GM21390 (cell line): Measurements from ENCODE around the gene APOA4.
"Not testable (repeated sequence)": the region's sequence is repeated elsewhere in the genome, so short reads cannot be mapped to it uniquely, and the experiment has no call there.

Experiments
- ATAC-seq: cut with Tn5 transposase; IDR thresholded peaks from one replicate; pipeline ENCODE4 v1.9.1; 2021; ENCODE audit not compliant: unreplicated experiment

Gene APOA4

GRCh38 chr11:116807601-116808261 lies 15.4 kb downstream of the APOA4 start:
- no peak for ATAC-seq

DNA sequence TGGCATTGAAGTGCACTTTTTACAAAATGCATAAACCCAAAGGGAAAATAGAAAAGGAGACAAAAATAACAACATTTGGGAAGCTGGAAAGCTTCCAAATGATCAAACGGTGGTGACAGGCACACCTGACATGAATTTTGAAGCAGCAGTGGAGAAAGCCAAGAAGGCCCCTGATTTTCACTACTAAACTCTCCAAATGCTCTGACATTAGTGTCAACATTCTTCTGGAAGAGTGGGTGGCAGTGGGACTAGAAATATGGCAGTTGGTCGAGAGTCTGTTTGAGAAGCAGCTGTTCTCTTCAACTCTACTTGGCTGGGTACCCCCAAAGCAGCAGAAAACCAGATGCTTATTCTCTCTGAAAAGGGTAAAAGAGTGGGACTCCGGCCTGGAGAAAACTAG lies 19.1 kb downstream of the APOA4 start:
- ATAC-seq: no peak

- ATAC-seq: not testable (repeated sequence)
These were observed 21.4 kb downstream of the APOA4 start for GRCh38 chr11:116801662-116802061.

DNA sequence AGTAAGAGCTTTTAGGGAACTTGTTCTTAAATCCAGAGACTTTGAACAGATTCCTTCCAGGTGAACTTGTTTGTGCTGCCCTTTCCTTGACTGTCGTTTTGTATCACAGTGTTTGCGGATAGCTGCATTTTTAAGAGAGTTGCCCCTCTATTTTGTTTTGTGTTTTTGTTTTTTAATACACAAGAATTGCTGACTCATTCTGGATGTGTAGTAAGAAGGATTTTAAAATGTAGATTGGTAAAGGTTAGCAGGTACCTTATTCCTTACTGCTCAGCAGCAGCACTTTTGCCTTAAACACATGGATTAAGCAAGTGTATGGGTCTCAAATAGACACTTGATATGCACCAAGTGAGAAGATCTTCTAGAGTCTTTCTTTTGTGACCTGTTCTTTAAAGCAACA lies 22.5 kb downstream of the APOA4 start:
- ATAC-seq: no peak

GRCh38 chr11:116798368-116798767 lies 24.7 kb downstream of the APOA4 start:
- ATAC-seq: no peak

- ATAC-seq: no peak
These were observed 25.3 kb downstream of the APOA4 start for GRCh38 chr11:116797816-116798215.

DNA sequence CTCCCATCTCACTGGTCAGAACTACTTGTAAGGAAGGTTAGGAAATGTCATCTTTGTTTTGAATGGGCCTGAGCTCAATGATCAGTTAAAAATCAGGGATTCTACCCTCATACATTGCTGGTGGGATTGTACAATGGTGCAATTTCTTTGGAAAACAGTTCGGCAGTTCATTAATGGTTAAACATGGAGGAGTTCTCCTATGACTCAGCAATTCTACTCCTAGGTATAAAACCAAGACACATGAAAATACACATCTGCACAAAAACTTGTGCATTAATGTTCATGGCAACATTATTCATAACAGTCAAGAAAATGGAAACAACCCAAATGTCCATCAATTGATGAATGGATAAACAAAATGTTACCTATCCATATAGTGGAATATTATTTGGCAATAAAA lies 26.6 kb downstream of the APOA4 start:
- ATAC-seq: no peak

DNA sequence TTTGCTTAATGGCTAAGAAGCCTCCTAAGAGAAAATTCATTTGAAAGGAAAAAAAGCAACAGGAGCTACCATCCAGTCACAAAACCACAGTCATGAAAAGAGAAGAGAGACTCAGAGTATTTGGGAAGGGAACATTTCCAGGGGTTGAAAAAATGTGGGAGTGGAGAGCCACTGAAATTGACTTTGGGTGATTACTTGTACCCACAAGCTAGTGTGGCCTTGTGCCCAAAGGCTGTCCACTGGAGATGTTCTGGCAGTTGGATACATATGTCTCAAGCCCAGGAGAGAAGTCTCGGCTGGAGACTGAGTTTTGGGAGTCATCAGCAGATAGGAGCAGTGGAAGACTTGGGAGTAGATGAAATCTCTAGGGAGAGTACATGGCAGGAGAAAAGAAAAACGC lies 28.3 kb downstream of the APOA4 start:
- ATAC-seq: no peak

DNA sequence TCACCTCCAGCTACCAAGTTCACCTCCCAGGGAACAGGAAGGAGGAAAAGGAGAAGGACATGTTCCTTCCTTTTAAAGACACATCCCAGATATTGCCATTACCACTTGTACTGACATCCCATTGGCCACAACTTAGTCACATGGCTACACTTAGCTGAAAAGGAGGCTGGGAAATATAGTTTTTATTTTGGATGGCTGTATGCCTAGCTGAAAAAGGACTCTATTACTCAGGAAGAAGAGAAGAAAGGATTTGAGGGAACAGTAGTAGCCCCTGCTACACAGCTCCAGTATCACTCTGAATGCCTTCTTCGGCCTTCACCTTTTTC lies 29.4 kb downstream of the APOA4 start:
- no peak for ATAC-seq

- ATAC-seq: no peak
These were observed 30.0 kb downstream of the APOA4 start for GRCh38 chr11:116792869-116793771.

DNA sequence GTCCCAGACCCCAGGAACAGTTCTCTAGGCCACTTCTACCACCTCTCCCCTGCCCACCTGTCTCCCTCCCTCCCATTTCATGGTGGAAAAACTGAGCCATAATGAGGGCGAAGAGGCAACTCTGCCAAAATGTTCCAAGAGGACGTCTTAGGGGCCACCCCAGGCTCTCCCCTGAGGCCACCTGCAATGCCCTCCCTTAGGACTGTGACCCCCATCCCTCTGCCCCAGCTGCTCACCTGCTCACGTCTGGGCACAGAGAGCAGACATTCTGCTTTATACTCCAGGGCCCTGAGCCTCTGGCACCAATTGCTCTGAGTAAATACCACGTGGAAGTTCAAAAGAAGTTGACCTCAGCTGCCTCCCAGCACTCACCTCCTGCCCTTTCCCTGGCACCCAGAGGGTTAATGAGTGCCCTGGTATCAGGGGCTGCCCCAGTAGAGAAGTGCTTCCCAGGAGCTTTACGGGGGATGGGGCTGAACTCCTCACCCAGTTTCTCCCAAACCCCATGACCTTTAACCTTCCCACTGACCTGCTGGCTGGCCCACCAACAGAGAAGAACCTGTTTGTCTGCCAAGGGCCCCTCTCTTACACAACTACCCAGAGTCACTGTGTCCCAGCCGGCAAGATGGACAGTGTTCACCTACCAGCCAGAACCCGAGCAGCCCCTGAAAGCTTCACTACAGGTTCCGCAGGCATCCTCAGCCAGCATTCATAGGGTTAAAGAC lies 30.8 kb downstream of the APOA4 start:
- ATAC-seq: no peak

DNA sequence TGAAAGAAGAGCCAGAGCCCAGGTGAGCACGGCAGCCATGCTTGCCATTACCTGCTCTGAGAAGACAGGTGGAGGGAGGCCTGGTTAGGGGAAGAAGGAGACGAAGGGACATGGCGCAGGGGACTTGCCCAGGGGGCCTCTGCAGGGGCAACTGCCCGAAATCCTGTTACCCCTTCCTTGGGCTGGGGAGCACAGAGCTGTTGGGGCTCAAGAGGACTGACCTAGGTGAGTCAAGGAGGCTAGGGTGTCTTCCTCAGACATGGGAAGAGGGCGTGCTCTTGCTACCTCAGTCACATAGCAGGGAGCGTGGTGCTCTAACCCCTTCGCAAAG lies 31.3 kb downstream of the APOA4 start, which contains the start of gene APOA5:
APOA5 (minus strand) TSS at position 67 of the 331 bp plus-strand sequence; CDS start at position 48, 19 bp downstream.
- ATAC-seq: no peak

DNA sequence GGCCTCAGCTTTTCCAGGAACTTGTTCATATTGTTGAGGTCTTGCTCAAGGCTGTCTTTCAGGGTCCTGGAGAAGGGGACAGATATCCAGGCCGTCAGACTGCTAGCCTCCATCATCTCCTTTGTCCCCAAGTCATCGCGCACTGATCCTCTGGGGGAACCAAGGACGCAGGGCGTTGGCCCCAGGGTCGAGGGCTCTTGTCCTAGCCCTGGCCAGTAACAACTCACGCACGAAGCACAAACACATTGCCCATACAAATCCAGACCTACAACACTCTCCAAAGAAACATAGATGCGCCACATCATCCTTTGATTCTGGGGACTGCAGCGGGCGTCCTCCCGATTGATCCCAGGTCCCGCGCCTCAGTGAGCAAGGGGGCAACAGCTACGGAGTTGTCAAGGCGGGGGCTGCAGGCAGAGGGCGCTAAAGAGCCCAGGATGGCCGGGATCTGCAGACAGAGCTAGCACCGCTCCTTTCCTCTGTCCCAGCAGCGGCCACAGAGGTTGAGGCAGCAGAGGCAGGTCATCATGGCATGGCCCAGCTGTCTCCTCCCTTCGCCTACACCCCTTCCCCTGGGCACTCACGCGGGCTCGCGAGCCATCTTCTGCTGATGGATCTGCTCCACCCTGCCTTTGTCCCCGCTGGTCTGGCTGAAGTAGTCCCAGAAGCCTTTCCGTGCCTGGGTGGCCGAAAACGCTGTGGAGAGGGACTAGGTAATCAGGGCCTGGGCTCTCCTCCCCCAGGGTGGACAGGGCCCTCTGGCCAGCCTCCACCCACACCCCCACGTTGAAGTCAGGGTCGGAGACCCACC lies 31.9 kb downstream of the APOA4 start:
- ATAC-seq: no peak

DNA sequence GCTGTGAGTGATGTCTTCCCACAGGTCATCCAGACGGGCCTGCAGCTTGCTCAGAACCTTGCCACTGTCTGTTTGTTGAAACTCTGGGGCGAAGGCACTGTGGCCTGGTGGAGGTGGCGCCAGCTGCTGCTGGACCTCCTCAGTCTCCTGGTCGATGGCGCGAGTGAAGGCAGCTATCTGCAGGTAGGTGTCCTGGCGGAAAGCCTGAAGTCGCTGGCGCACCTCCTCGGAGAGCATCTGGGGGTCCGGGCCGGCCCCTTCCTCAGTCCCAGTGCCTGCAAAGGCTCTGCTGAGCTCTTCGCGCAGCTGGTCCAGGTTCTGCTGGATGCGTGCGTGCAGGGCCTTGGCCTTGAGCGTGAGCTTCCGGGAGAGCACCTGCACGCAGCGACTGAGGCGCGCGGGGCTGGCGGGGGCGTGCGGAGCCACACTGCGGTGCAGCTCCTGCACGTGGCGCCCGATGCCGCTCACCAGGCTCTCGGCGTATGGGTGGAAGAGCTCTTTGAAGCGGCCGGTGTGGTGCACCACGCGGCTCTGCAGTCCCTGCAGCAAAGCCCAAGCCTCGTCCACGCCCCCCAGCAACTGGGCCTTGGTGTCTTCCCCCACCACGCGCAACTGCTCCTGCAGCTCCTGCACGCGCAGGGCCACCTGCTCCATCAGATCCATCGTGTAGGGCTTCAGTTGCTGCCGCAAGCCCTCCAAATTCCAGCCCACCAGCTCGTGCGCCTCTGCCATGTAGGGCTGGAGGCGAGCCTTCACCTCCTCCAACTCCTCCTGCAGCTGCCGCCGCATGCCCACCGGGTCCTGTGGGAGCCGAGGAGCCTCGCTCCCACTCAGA lies 32.7 kb downstream of the APOA4 start:
- ATAC-seq: no peak

DNA sequence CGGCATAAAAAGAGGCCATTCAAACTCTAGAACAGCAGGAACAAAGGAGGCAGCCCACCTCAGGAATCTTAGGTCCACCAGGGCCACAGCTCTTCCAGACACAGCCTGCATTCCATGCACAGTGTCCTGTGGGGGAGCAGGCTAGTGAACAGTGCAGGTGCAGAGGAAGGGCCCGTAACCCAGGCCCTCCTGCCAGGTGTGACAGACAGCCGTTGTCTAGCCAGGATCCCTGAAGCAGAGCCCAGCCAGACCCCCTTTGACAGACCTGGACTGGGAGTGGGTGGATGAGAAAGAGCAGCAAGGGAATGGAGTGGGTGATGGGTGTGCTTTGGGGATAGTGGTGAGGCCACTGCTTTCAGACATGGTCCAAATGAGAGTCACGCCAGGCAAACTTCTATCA lies 34.1 kb downstream of the APOA4 start:
- no peak for ATAC-seq

DNA sequence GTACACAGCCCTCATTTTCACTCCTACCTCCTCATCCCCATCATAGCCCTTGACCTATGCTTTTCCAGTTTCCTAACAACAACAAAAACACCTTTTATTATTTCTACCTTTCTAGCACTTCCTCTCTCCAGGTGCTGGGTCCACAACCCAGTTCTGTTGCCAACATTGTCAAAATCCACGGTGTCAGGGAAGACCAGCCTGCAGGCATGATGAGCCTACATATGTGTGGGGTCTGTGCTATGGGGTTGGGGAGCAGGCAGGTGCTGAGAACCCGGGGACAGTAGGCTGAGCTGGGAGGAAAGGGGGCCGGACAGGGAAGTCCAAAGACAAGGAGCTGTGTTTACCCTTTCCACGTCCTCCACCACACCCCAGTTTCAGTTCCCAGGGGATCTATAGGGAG lies 34.6 kb downstream of the APOA4 start:
- ATAC-seq: no peak

DNA sequence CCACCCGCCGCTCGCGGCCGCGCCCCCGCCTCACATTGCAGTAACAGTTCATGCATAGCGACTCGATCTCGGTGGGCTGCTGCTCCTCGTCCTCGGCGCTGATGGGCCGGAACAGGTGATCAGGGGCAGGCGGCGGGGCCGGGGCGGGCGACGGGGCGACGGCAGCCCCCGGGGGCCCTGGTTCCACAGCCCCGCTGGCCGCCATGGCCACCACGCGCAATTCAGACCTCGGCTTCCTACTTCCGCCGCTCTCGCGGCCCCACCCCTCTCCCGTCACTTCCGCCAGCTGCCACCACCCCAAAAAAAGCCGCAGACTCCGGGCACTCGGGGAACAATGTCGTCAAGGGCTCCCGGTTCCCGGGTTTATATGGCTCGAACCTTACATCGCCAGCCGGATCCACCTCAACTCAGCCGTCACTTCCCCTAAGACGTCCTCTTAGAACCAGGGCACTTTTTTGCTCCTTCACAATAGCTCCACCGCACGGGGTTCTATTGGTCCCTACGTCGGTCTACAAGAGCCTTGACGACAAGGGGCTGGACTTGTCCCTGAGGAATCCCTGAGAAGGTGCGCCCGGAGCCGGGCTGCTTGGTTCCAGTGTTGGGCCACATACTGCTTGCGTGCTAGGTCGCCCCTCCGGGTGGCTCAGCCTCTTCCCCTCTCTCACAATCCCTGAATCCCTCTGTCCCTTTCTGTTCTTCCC lies 35.2 kb downstream of the APOA4 start, which contains the start of gene ZPR1:
ZPR1 (minus strand) TSS at position 238 of the 701 bp plus-strand sequence; CDS start at position 205, 33 bp downstream.
- ATAC-seq: peak; percentile 90

GRCh38 chr11:116787436-116787785 lies 35.7 kb downstream of the APOA4 start:
- no peak for ATAC-seq

DNA sequence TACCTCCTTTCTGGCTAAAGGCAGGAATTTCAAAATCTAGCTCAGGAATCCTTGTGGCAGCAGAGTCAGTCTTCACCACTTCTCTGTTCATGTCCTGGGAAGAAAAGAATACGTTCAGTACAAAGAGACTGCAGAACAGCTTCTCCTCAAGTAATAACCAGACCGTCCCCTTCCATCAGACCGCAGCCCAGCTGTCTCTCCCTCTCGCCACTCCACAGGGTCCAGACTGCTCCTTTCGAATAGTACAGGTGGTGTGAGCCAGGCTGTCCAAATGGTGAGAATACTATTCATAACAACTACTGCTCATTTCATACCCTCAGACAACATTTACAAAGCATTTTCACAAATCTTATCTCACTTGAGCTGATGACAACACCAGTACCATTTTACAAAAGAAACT lies 36.1 kb downstream of the APOA4 start:
- no peak for ATAC-seq

GRCh38 chr11:116786326-116786725 lies 36.8 kb downstream of the APOA4 start:
- no peak for ATAC-seq
